Liver (tissue), 9 donors: Measurements from ENCODE around the gene SFMBT2. TPM values are rescaled to one million over a fixed set of nuclear protein-coding genes. Genes with fewer than 3 reads are reported as not detected.

Experiments used
- DNase-seq: peaks from one replicate; pipeline ENCODE4 v3.0.0-alpha.2; 2017; ENCODE audit warnings: low spot score
- H3K27ac ChIP-seq, 2 donors: one replicate each; pipeline ENCODE4 v1.7.0; 2013; ENCODE audit warnings: inconsistent platforms in 2 of 2, low read length in 2 of 2, control low read depth in 1 of 2, low read depth in 1 of 2, mild to moderate bottlenecking in 1 of 2
- H3K27me3 ChIP-seq, 4 donors: one replicate each; pipeline versions ENCODE4 v1.6.1 to v1.7.0; 2013; ENCODE audit warnings: low read length in 3 of 4, inconsistent platforms in 1 of 4, mild to moderate bottlenecking in 1 of 4, moderate library complexity in 1 of 4; ENCODE audit not compliant: control insufficient read depth in 4 of 4, insufficient read depth in 4 of 4
- H3K36me3 ChIP-seq, 4 donors: one replicate each; pipeline versions ENCODE4 v1.6.1 to v1.7.0; 2013; ENCODE audit warnings: low read length in 3 of 4, mild to moderate bottlenecking in 3 of 4, low read depth in 1 of 4, moderate library complexity in 1 of 4; ENCODE audit not compliant: control insufficient read depth in 4 of 4, insufficient read depth in 3 of 4
- H3K4me1 ChIP-seq, 4 donors: one replicate each; pipeline versions ENCODE4 v1.6.1 to v1.7.0; 2013; ENCODE audit warnings: low read length in 3 of 4, mild to moderate bottlenecking in 3 of 4, moderate library complexity in 1 of 4; ENCODE audit not compliant: control insufficient read depth in 4 of 4, insufficient read depth in 4 of 4
- H3K4me3 ChIP-seq, 3 donors: one replicate each; pipeline versions ENCODE4 v1.6.1 to v1.7.0; 2013; ENCODE audit warnings: low read length in 3 of 3, control low read depth in 1 of 3, low read depth in 1 of 3, mild to moderate bottlenecking in 1 of 3
- H3K9ac ChIP-seq, 2 donors: one replicate each; pipeline ENCODE4 v1.7.0; 2013; ENCODE audit warnings: low read length in 2 of 2, mild to moderate bottlenecking in 2 of 2, moderate library complexity in 2 of 2, control low read depth in 1 of 2, low read depth in 1 of 2
- H3K9me3 ChIP-seq, 4 donors: one replicate each; pipeline versions ENCODE4 v1.6.1 to v1.7.0; 2013; ENCODE audit warnings: low read length in 3 of 4; ENCODE audit not compliant: control insufficient read depth in 4 of 4
- ATF3 ChIP-seq: IDR thresholded peaks from 2 replicates; pipeline ENCODE4 v1.6.1; 2016; ENCODE audit warnings: antibody characterized with exemption
- CTCF ChIP-seq: fragments of 150-350 bp; IDR thresholded peaks from 2 replicates; pipeline ENCODE4 v1.5.1; 2017; ENCODE audit warnings: improper control_type of control experiment, low read depth, low read length; ENCODE audit not compliant: missing input control
- EGR1 ChIP-seq, 2 donors: IDR thresholded peaks; 2 replicates each; pipeline ENCODE4 v1.6.1; 2016 to 2018; ENCODE audit warnings: antibody characterized with exemption in 2 of 2, low read depth in 2 of 2
- FOXA2 ChIP-seq: IDR thresholded peaks from 2 replicates; pipeline ENCODE4 v1.6.1; 2016; ENCODE audit warnings: antibody characterized with exemption
- GABPA ChIP-seq, 2 donors: IDR thresholded peaks in 1 of 2; conservative IDR thresholded peaks in 1 of 2; 2 replicates each; pipeline ENCODE4 v1.6.1; 2016; ENCODE audit warnings: antibody characterized with exemption in 2 of 2, mild to moderate bottlenecking in 1 of 2, moderate library complexity in 1 of 2
- HNF4A ChIP-seq, 2 donors: conservative IDR thresholded peaks; 2 replicates each; pipeline ENCODE4 v1.6.1; 2016; ENCODE audit warnings: antibody characterized with exemption in 2 of 2, mild to moderate bottlenecking in 2 of 2
- HNF4G ChIP-seq: IDR thresholded peaks from 2 replicates; pipeline ENCODE4 v1.6.1; 2016; ENCODE audit warnings: antibody characterized with exemption
- JUND ChIP-seq, 2 donors: IDR thresholded peaks; 2 replicates each; pipeline ENCODE4 v1.6.1; 2016; ENCODE audit warnings: antibody characterized with exemption in 2 of 2
- MAX ChIP-seq: IDR thresholded peaks from 2 replicates; pipeline ENCODE4 v1.6.1; 2016; ENCODE audit warnings: antibody characterized with exemption
- RAD21 ChIP-seq, 2 donors: IDR thresholded peaks; 2 replicates each; pipeline ENCODE4 v1.6.1; 2016; ENCODE audit warnings: antibody characterized with exemption in 2 of 2, mild to moderate bottlenecking in 2 of 2
- REST ChIP-seq: IDR thresholded peaks from 2 replicates; pipeline ENCODE4 v1.6.1; 2016; ENCODE audit warnings: antibody characterized with exemption, mild to moderate bottlenecking
- RXRA ChIP-seq, 2 donors: IDR thresholded peaks; 2 replicates each; pipeline ENCODE4 v1.6.1; 2017 to 2018; ENCODE audit warnings: antibody characterized with exemption in 2 of 2, mild to moderate bottlenecking in 1 of 2
- SP1 ChIP-seq: IDR thresholded peaks from 2 replicates; pipeline ENCODE4 v1.6.1; 2018; ENCODE audit warnings: antibody characterized with exemption, mild to moderate bottlenecking
- TAF1 ChIP-seq: conservative IDR thresholded peaks from 2 replicates; pipeline ENCODE4 v1.6.1; 2016; ENCODE audit warnings: antibody characterized with exemption, mild to moderate bottlenecking
- YY1 ChIP-seq: IDR thresholded peaks from 2 replicates; pipeline ENCODE4 v1.6.1; 2016; ENCODE audit warnings: antibody characterized with exemption, mild to moderate bottlenecking
- ZBTB33 ChIP-seq: IDR thresholded peaks from 2 replicates; pipeline ENCODE4 v1.6.1; 2016; ENCODE audit warnings: antibody characterized with exemption
- WGBS: extraction: QIAGEN DNeasy Blood & Tissue Kit; methylation state at CpG from one replicate; pipeline ENCODE4 v1.1.7; 2013; 5-methylcytosine and 5-hydroxymethylcytosine counted together
- polyA plus RNA-seq, 2 donors: library from polyadenylated mRNA; stranded (reverse) in 1 of 2; unstranded in 1 of 2; fragments of 200-250 nt in 1 of 2; fragments of >200 nt in 1 of 2; fragmentation: Nextera tagmentation in 1 of 2; extraction: Ambion mirVana in 1 of 2; gene quantifications; one replicate each; pipeline versions ENCODE4 v1.2.1 to v1.2.3, GENCODE V29; 2013 to 2015
- total RNA-seq, 2 donors: library from RNA; depleted of rRNA; stranded (reverse); fragments of >200 nt; gene quantifications; one replicate each; pipeline ENCODE4 v1.2.3, GENCODE V29; 2014
- donor health status: healthy.
- donor health status: healthy.
- donor health status: healthy.
- donor health status: healthy.
- donor health status: healthy.

Gene SFMBT2
- total and polyA plus RNA-seq, 4 donors: 0.46 to 2.8 (median 1.5) TPM

- H3K27ac ChIP-seq: no peak overlapping the region
- TF ChIP-seq TAF1 (no peak), SP1 (no peak), REST (no peak), CTCF (no peak), HNF4A (conservative IDR thresholded peaks at IDR 0.05) (no peak), GABPA (IDR thresholded peaks at IDR 0.05 in 1 of 2, conservative IDR thresholded peaks at IDR 0.05 in 1 of 2) (no peak), HNF4G (no peak), MAX (no peak)
- no peak overlapping the region for H3K9ac ChIP-seq
- H3K27me3 ChIP-seq: no peaks in the 10 kb centered on the region
- no peak for DNase-seq
- no peaks in the 10 kb centered on the region for H3K36me3 ChIP-seq
- no peaks in the 10 kb centered on the region for H3K4me1 ChIP-seq
- no peaks in the 10 kb centered on the region for H3K9me3 ChIP-seq
- H3K4me3 ChIP-seq: no peak overlapping the region
- WGBS: 84% methylated on average over 7 of the region's 7 CpGs
Observed at GRCh38 chr10:7359356-7359755, 51.5 kb downstream of the SFMBT2 start.

- 95% methylated on average over 6 of the region's 6 CpGs for WGBS
- H3K4me1 ChIP-seq: no peaks in the 10 kb centered on the region
- no peak overlapping the region for H3K9ac ChIP-seq
- no peak for DNase-seq
- no peak overlapping the region for H3K27ac ChIP-seq
- H3K36me3 ChIP-seq: no peaks in the 10 kb centered on the region
- no peak overlapping the region for H3K4me3 ChIP-seq
- H3K9me3 ChIP-seq: no peaks in the 10 kb centered on the region
- TF ChIP-seq ATF3 (no peak), FOXA2 (no peak), ZBTB33 (no peak), JUND (IDR thresholded peaks at IDR 0.05) (no peak), YY1 (no peak), SP1 (no peak), CTCF (no peak), EGR1 (IDR thresholded peaks at IDR 0.05; ENCODE audit: low read depth in 2 of 2) (no peak), GABPA (IDR thresholded peaks at IDR 0.05 in 1 of 2, conservative IDR thresholded peaks at IDR 0.05 in 1 of 2) (no peak), TAF1 (no peak), RXRA (IDR thresholded peaks at IDR 0.05) (no peak), REST (no peak), RAD21 (IDR thresholded peaks at IDR 0.05) (no peak), HNF4A (conservative IDR thresholded peaks at IDR 0.05) (no peak), MAX (no peak), HNF4G (no peak)
- H3K27me3 ChIP-seq: no peaks in the 10 kb centered on the region
Observed at GRCh38 chr10:7357193-7357592, 53.6 kb downstream of the SFMBT2 start.
